ENCODE data around the gene RFXAP. TPM values are rescaled to one million over a fixed set of nuclear protein-coding genes. Genes with fewer than 3 reads are reported as not detected.

The RFXAP gene
- total and polyA plus RNA-seq, 2 of the 4 experiments (the other 2 are of a cell fraction), result 0.54 to 2.7 TPM

DNA sequence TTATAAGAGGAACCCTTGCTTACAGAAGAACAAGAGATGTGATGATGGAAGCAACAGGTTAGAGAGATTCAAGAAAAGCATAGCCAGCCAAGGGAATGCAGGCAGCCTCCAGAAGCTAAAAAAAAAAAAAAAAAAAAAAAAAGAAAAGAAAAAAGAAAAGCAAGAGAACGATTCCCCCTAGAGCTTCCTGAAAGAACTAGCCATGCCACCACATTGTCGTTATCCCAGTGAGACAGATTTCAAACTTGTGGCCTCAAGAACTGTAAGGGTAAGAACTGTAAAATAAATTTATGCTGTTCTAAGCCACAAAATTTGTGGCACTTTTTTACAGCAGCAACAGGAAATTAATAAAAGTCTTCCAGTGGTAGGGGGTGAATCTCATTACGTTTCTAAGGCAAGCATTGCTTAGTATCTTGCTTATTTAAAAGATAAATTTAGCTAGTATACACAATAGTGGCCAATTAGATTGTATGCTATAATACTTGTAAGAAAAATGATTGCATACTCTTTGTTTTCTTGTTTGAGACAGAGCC lies 21.8 kb downstream of the RFXAP start:
- Histone ChIP-seq H3K79me1 (ENCODE audit: low read depth in 1 of 2, low read length in 2 of 2) (peaks cover 0 to 6% of the 10 kb centered on the region in 2 experiments; a peak in 1 of 4 replicates), H3K4me2 (ENCODE audit: low read depth, low read length) (no peak overlapping the region), H3K4ac (ENCODE audit: low read depth, low read length) (no peak overlapping the region), H3K9me1 (ENCODE audit: insufficient read depth, low read length) (peaks cover 6% of the 10 kb centered on the region; the same call in 1 of the 2 replicates), H3K9ac (ENCODE audit: low read depth, low read length) (no peak overlapping the region), H3K14ac (replicated peaks; ENCODE audit: low read depth, low read length) (no peak overlapping the region), H2BK5ac (ENCODE audit: low read depth, low read length, poor library complexity, severe bottlenecking) (no peak overlapping the region), H3K18ac (ENCODE audit: low read depth, low read length) (no peak overlapping the region), H3K27me3 (ENCODE audit: control insufficient read depth, insufficient read depth, low read length) (no peaks in the 10 kb centered on the region), H3K27ac (ENCODE audit: insufficient read depth, low read length) (no peak overlapping the region), H2BK15ac (ENCODE audit: low read depth, low read length) (no peak overlapping the region), H3K23ac (ENCODE audit: low read depth, low read length) (no peak overlapping the region; the same call in 1 of the 2 replicates), H2AK5ac (ENCODE audit: low read depth, low read length) (no peak overlapping the region), H4K20me1 (ENCODE audit: insufficient read depth, low read length) (no peaks in the 10 kb centered on the region), H3K4me3 (ENCODE audit: insufficient read depth, low read depth, low read length) (no peak overlapping the region), H2AK9ac (replicated peaks; ENCODE audit: low read depth, low read length, poor library complexity) (no peak overlapping the region), H4K5ac (ENCODE audit: low read depth, low read length) (no peak overlapping the region), H2AFZ (replicated peaks; ENCODE audit: low read length, poor library complexity) (no peak overlapping the region), H3K9me3 (ENCODE audit: control insufficient read depth, insufficient read depth, low read length) (no peaks in the 10 kb centered on the region), H4K91ac (ENCODE audit: insufficient read depth, low read depth, low read length) (no peak overlapping the region), H4K8ac (ENCODE audit: low read depth in 2 of 2, low read length in 2 of 2) (no peak overlapping the region), H3K36me3 (ENCODE audit: control insufficient read depth, insufficient read depth, low read length) (peaks cover 3% of the 10 kb centered on the region; the same call in 1 of the 2 replicates), H3K4me1 (ENCODE audit: control insufficient read depth, insufficient read depth, low read length) (no peaks in the 10 kb centered on the region), H2BK120ac (ENCODE audit: low read depth, low read length) (no peak overlapping the region), H3K56ac (ENCODE audit: extremely low read depth, insufficient read depth, low read length) (no peak overlapping the region), H2BK20ac (ENCODE audit: low read depth, low read length) (no peak overlapping the region)
- WGBS, 2 experiments (ENCODE audit: extremely low coverage in 2 of 2, insufficient read length in 1 of 2), result no CpG with 5 or more reads among the region's 3 CpGs
- no TSS peak for BruUV-seq (replicated peaks)
- ATAC-seq (ENCODE audit: low read depth) (no peak), DNase-seq (no peak)
- in situ Hi-C loops (cut with MboI; ENCODE audit: low sequenced_read_pairs) (loop anchor here (25.0 kb wide), 1 partner anchor 772 kb away; no protein-coding TSS in a partner anchor), intact Hi-C loops (cut with micrococcal nuclease) (loop anchor here (2.0 kb wide), 2 partner anchors 420 to 558 kb away; no protein-coding TSS in a partner anchor), dilution Hi-C loops (cut with HindIII; ENCODE audit: low sequenced_read_pairs, unreplicated experiment) (no loop called here)
- no peak for TF ChIP-seq MXI1 (IDR thresholded peaks at IDR 0.05; ENCODE audit: borderline replicate concordance, low read depth, low read length)
- no peak for TF ChIP-seq BHLHE40 (IDR thresholded peaks at IDR 0.05; ENCODE audit: low read depth, low read length)
- TF ChIP-seq MAZ (IDR thresholded peaks at IDR 0.05; ENCODE audit: borderline replicate concordance, low read depth, low read length), result no peak
- no peak for TF ChIP-seq MAFK (IDR thresholded peaks at IDR 0.05; ENCODE audit: low read depth, low read length)
- TF ChIP-seq RCOR1 (IDR thresholded peaks at IDR 0.05; ENCODE audit: insufficient replicate concordance, low read length), result no peak
- no peak for TF ChIP-seq POLR2A (IDR thresholded peaks at IDR 0.05; ENCODE audit: low read depth, low read length)
- TF ChIP-seq, protein P1, sequence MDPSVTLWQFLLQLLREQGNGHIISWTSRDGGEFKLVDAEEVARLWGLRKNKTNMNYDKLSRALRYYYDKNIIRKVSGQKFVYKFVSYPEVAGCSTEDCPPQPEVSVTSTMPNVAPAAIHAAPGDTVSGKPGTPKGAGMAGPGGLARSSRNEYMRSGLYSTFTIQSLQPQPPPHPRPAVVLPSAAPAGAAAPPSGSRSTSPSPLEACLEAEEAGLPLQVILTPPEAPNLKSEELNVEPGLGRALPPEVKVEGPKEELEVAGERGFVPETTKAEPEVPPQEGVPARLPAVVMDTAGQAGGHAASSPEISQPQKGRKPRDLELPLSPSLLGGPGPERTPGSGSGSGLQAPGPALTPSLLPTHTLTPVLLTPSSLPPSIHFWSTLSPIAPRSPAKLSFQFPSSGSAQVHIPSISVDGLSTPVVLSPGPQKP (IDR thresholded peaks at IDR 0.05; ENCODE audit: borderline replicate concordance, low read depth, low read length), result no peak
- no peak for TF ChIP-seq CHD1 (IDR thresholded peaks at IDR 0.05; ENCODE audit: low read depth, low read length)
- no peak for TF ChIP-seq NFE2L2 (IDR thresholded peaks at IDR 0.05; ENCODE audit: low read depth, low read length)
- CTCF ChIA-PET, result interaction anchor here (0.6 to 1.0 kb wide), 2 partner anchors 9 to 11 kb away, joined by 5 to 7 read pairs; no protein-coding TSS in a partner anchor
- POLR2A ChIA-PET (ENCODE audit: unreplicated experiment), result interaction anchor here (0.6 kb wide), 1 partner anchor 139 kb away, joined by 7 read pairs; no protein-coding TSS in a partner anchor

All from IMR-90 (cell line).